Thymus (tissue), 14 donors: ENCODE data around the gene ASTN1. TPM values are rescaled to one million over a fixed set of nuclear protein-coding genes. Genes with fewer than 3 reads are reported as not detected.

Source experiments
- DNase-seq, 9 donors: peaks; one replicate each; pipeline ENCODE4 v3.0.0-alpha.2; 2013; ENCODE audit warnings: low spot score in 9 of 9, low read depth in 6 of 9, missing footprints in 1 of 9
- H3K27ac ChIP-seq, 2 donors: one replicate each; pipeline ENCODE4 v1.5.1; 2013; ENCODE audit warnings: control low read depth in 1 of 2, low read depth in 1 of 2, low read length in 1 of 2, mild to moderate bottlenecking in 1 of 2, moderate library complexity in 1 of 2
- H3K27me3 ChIP-seq, 2 donors: one replicate each; pipeline ENCODE4 v1.5.1; 2013; ENCODE audit warnings: low read length in 1 of 2; ENCODE audit not compliant: control insufficient read depth in 2 of 2, insufficient read depth in 1 of 2
- H3K36me3 ChIP-seq, 2 donors: one replicate each; pipeline ENCODE4 v1.5.1; 2013; ENCODE audit warnings: low read length in 1 of 2, mild to moderate bottlenecking in 1 of 2, moderate library complexity in 1 of 2; ENCODE audit not compliant: control insufficient read depth in 2 of 2, insufficient read depth in 2 of 2
- H3K4me1 ChIP-seq, 2 donors: one replicate each; pipeline ENCODE4 v1.5.1; 2013; ENCODE audit warnings: low read length in 2 of 2; ENCODE audit not compliant: control insufficient read depth in 2 of 2, insufficient read depth in 2 of 2
- H3K4me3 ChIP-seq, 2 donors: one replicate each; pipeline ENCODE4 v1.5.1; 2013; ENCODE audit warnings: low read length in 2 of 2, control low read depth in 1 of 2, mild to moderate bottlenecking in 1 of 2
- H3K9me3 ChIP-seq, 2 donors: one replicate each; pipeline ENCODE4 v1.5.1; 2013; ENCODE audit warnings: low read length in 1 of 2, mild to moderate bottlenecking in 1 of 2; ENCODE audit not compliant: control insufficient read depth in 2 of 2, insufficient read depth in 1 of 2
- WGBS: extraction: QIAGEN DNeasy Blood & Tissue Kit; methylation state at CpG from one replicate; pipeline ENCODE4 v1.1.7; 2013; 5-methylcytosine and 5-hydroxymethylcytosine counted together
- long read RNA-seq, 10 donors: transcript quantifications; one replicate each; lab custom pipeline, GENCODE V29; 2026
- polyA plus RNA-seq: library from polyadenylated mRNA; stranded (reverse); fragments of 200-250 nt; gene quantifications from one replicate; pipeline ENCODE4 v1.2.3, GENCODE V29; 2013
- total RNA-seq: library from RNA; stranded (reverse); fragments of 120-200 nt; gene quantifications from one replicate; pipeline ENCODE4 v1.2.4, GENCODE V29; 2013
- donor health status: healthy.

The ASTN1 gene
- 0.24 TPM for total RNA-seq
- polyA plus RNA-seq, result 0.09 TPM
- long read RNA-seq, donor 1, result 0 reads
- long read RNA-seq, donor 2, result 0 reads
- long read RNA-seq, donor 3, result 0 reads
- long read RNA-seq, donor 4, result 0 reads
- long read RNA-seq, donor 5, result 0 reads
- long read RNA-seq, donor 6, result 0 reads
- long read RNA-seq, donor 7, result 0 reads
- long read RNA-seq, donor 8, result 0 reads
- long read RNA-seq, donor 9, result 0 reads
- long read RNA-seq, donor 10, result 0 reads

- peaks cover 14 to 26% of the 10 kb centered on the region in 2 donors for H3K27me3 ChIP-seq
- no peak within 1 kb of the TSS for H3K4me3 ChIP-seq
- no peaks in the 10 kb centered on the region for H3K9me3 ChIP-seq
- no peaks in the 10 kb centered on the region for H3K4me1 ChIP-seq
- no peaks in the 10 kb centered on the region for H3K36me3 ChIP-seq
- no peak within 1 kb of the TSS for H3K27ac ChIP-seq
- DNase-seq, result no peak
- 4% methylated on average over 49 of the region's 49 CpGs for WGBS
Observed at GRCh38 chr1:177164380-177165068, at the start of gene ASTN1. Gene ASTN1, minus strand, starts transcription at chr1:177164712. Its CDS starts 36 bp downstream, at chr1:177164676.

- WGBS, result 65% methylated on average over 4 of the region's 4 CpGs
- H3K27me3 ChIP-seq, result no peaks in the 10 kb centered on the region
- no peaks in the 10 kb centered on the region for H3K36me3 ChIP-seq
- no peaks in the 10 kb centered on the region for H3K9me3 ChIP-seq
- H3K27ac ChIP-seq, result no peak overlapping the region
- no peak for DNase-seq
- no peak overlapping the region for H3K4me3 ChIP-seq
- no peaks in the 10 kb centered on the region for H3K4me1 ChIP-seq
Observed at GRCh38 chr1:177211231-177211630, 46.7 kb upstream of the ASTN1 start.

GRCh38 chr1:177210071-177210470 is 45.6 kb upstream of the ASTN1 start:
- no peak overlapping the region for H3K4me3 ChIP-seq
- H3K27ac ChIP-seq, result no peak overlapping the region
- DNase-seq, result no peak
- no peaks in the 10 kb centered on the region for H3K27me3 ChIP-seq
- H3K9me3 ChIP-seq, result no peaks in the 10 kb centered on the region
- H3K4me1 ChIP-seq, result no peaks in the 10 kb centered on the region
- H3K36me3 ChIP-seq, result no peaks in the 10 kb centered on the region

- Histone ChIP-seq H3K4me1 (no peaks in the 10 kb centered on the region), H3K27me3 (no peaks in the 10 kb centered on the region), H3K9me3 (no peaks in the 10 kb centered on the region), H3K4me3 (no peak overlapping the region), H3K27ac (no peak overlapping the region), H3K36me3 (no peaks in the 10 kb centered on the region)
- no peak for DNase-seq
- WGBS, result 87% methylated on average over 3 of the region's 3 CpGs
Observed at GRCh38 chr1:177209357-177209756, 44.8 kb upstream of the ASTN1 start.

- Histone ChIP-seq H3K27ac (no peak overlapping the region), H3K27me3 (no peaks in the 10 kb centered on the region)
- 71% methylated on average over 4 of the region's 4 CpGs for WGBS
Observed at GRCh38 chr1:177208920-177209319, 44.4 kb upstream of the ASTN1 start.

GRCh38 chr1:177206831-177207355 is 42.4 kb upstream of the ASTN1 start:
- Histone ChIP-seq H3K4me3 (no peak overlapping the region), H3K4me1 (no peaks in the 10 kb centered on the region), H3K27ac (no peak overlapping the region), H3K9me3 (no peaks in the 10 kb centered on the region), H3K27me3 (no peaks in the 10 kb centered on the region), H3K36me3 (no peaks in the 10 kb centered on the region)
- DNase-seq, result no peak

More at GRCh38 chr1:177208920-177209319, 44.4 kb upstream of the ASTN1 start:
- no peaks in the 10 kb centered on the region for H3K4me1 ChIP-seq
- H3K9me3 ChIP-seq, result no peaks in the 10 kb centered on the region
- H3K36me3 ChIP-seq, result no peaks in the 10 kb centered on the region
- no peak for DNase-seq
- H3K4me3 ChIP-seq, result no peak overlapping the region

GRCh38 chr1:177200290-177200689 is 35.8 kb upstream of the ASTN1 start:
- Histone ChIP-seq H3K36me3 (no peaks in the 10 kb centered on the region), H3K4me1 (no peaks in the 10 kb centered on the region), H3K27me3 (no peaks in the 10 kb centered on the region), H3K27ac (no peak overlapping the region), H3K4me3 (no peak overlapping the region), H3K9me3 (peaks cover 0 to 3% of the 10 kb centered on the region in 2 donors)
- DNase-seq, result no peak
- WGBS, result 82% methylated on average over 4 of the region's 4 CpGs

GRCh38 chr1:177198243-177198642 is 33.7 kb upstream of the ASTN1 start:
- Histone ChIP-seq H3K9me3 (peaks cover 0 to 3% of the 10 kb centered on the region in 2 donors), H3K36me3 (no peaks in the 10 kb centered on the region), H3K27ac (no peak overlapping the region), H3K4me3 (no peak overlapping the region), H3K27me3 (no peaks in the 10 kb centered on the region), H3K4me1 (no peaks in the 10 kb centered on the region)
- no peak for DNase-seq
- WGBS, result 92% methylated on average over 2 of the region's 2 CpGs

GRCh38 chr1:177190308-177190970 is 25.9 kb upstream of the ASTN1 start:
- no peak for DNase-seq
- 83% methylated on average over 3 of the region's 3 CpGs for WGBS
- H3K4me1 ChIP-seq, result no peaks in the 10 kb centered on the region
- H3K27me3 ChIP-seq, result no peaks in the 10 kb centered on the region
- H3K36me3 ChIP-seq, result no peaks in the 10 kb centered on the region
- no peaks in the 10 kb centered on the region for H3K9me3 ChIP-seq
- no peak overlapping the region for H3K27ac ChIP-seq
- no peak overlapping the region for H3K4me3 ChIP-seq
